PC-9 (cell line): ENCODE results near the gene ENO2. TPM values are rescaled to one million over a fixed set of nuclear protein-coding genes. Genes with fewer than 3 reads are reported as not detected.

ENCODE experiments used
- BruUV-seq: library from RNA; stranded (reverse); fragments of 400-500 nt; replicated peaks from 2 replicates; lab custom pipeline; 2021; lab: Mats Ljungman, UMichigan
- CTCF ChIA-PET: fragments of 300-600 bp; sonication (Branson Sonifier 250); formaldehyde crosslinking; loops from one replicate; lab custom pipeline; 2022; ENCODE audit warnings: antibody characterized with exemption; lab: Charles Lee
- POLR2A ChIA-PET: fragments of 300-600 bp; sonication (Branson Sonifier 250); formaldehyde crosslinking; loops from one replicate; lab custom pipeline; 2022; ENCODE audit warnings: antibody characterized with exemption; ENCODE audit not compliant: unreplicated experiment; lab: Charles Lee
- DNase-seq, 2 experiments: peaks; one replicate each; pipeline versions ENCODE4 v3.0.0 to v3.0.0-alpha.2; 2015 to 2022; ENCODE audit warnings: mixed read lengths in 1 of 2
- H2AFZ ChIP-seq: fragments of 200-600 bp; sonication (generic); 2 replicates; pipeline ENCODE4 v1.8.1; 2017; ENCODE audit warnings: antibody characterized with exemption
- H3F3A ChIP-seq: fragments of 200-600 bp; sonication (generic); 2 replicates; pipeline ENCODE4 v1.8.1; 2017; ENCODE audit warnings: antibody characterized with exemption, mild to moderate bottlenecking, low read depth; ENCODE audit not compliant: insufficient read depth
- H3K27ac ChIP-seq: fragments of 200-600 bp; sonication (generic); 2 replicates; pipeline ENCODE4 v1.6.1; 2016; ENCODE audit warnings: mixed run types
- H3K27me3 ChIP-seq: fragments of 200-600 bp; sonication (generic); 2 replicates; pipeline ENCODE4 v1.6.1; 2016; ENCODE audit warnings: low read depth, mixed run types; ENCODE audit not compliant: insufficient read depth
- H3K36me3 ChIP-seq: fragments of 200-600 bp; sonication (generic); 2 replicates; pipeline ENCODE4 v1.6.1; 2016; ENCODE audit warnings: low read depth, mixed run types
- H3K4me1 ChIP-seq: fragments of 200-600 bp; sonication (generic); replicated peaks from 2 replicates; pipeline ENCODE4 v1.6.1; 2016; ENCODE audit warnings: mixed run types; ENCODE audit not compliant: insufficient read depth
- H3K4me2 ChIP-seq: fragments of 200-600 bp; sonication (generic); 2 replicates; pipeline ENCODE4 v1.6.1; 2017; ENCODE audit warnings: mixed run types
- H3K4me3 ChIP-seq: fragments of 200-600 bp; sonication (generic); 2 replicates; pipeline ENCODE4 v1.6.1; 2016; ENCODE audit warnings: mixed run types
- H3K79me2 ChIP-seq: fragments of 200-600 bp; sonication (generic); 2 replicates; pipeline ENCODE4 v1.6.1; 2017; ENCODE audit warnings: low read depth, mixed run types
- H3K9me2 ChIP-seq: fragments of 200-600 bp; sonication (generic); 2 replicates; pipeline ENCODE4 v1.8.1; 2017; ENCODE audit warnings: mild to moderate bottlenecking; ENCODE audit not compliant: insufficient read depth
- H3K9me3 ChIP-seq: fragments of 200-600 bp; sonication (generic); 2 replicates; pipeline ENCODE4 v1.8.1; 2016; ENCODE audit warnings: low read depth; ENCODE audit not compliant: insufficient read depth
- H4K20me1 ChIP-seq: fragments of 200-600 bp; sonication (generic); 2 replicates; pipeline ENCODE4 v1.8.1; 2017; ENCODE audit not compliant: insufficient read depth
- EZH2 ChIP-seq: fragments of 200-600 bp; sonication (generic); IDR thresholded peaks from 2 replicates; pipeline ENCODE4 v1.8.0; 2017; ENCODE audit warnings: antibody characterized with exemption, low read depth
- intact Hi-C: fragments of 100-400 bp; cut with micrococcal nuclease; formaldehyde crosslinking; loops from one replicate; pipeline ENCODE4 v1.10.0; 2022; ENCODE audit not compliant: unreplicated experiment
- total RNA-seq: library from RNA; stranded (reverse); gene quantifications from 2 replicates; pipeline ENCODE4 v1.2.3, GENCODE V29; 2021
- TF ChIP-seq, protein P1 (sequence below): fragments of 200-600 bp; sonication (generic); conservative IDR thresholded peaks from 2 replicates; pipeline ENCODE4 v1.6.1; 2017; ENCODE audit warnings: mixed run types, antibody characterized with exemption, mild to moderate bottlenecking, moderate library complexity

ENO2 gene
- total RNA-seq, 1 experiment from 2014 or later, result 38.8 TPM

- TF ChIP-seq, protein P1, sequence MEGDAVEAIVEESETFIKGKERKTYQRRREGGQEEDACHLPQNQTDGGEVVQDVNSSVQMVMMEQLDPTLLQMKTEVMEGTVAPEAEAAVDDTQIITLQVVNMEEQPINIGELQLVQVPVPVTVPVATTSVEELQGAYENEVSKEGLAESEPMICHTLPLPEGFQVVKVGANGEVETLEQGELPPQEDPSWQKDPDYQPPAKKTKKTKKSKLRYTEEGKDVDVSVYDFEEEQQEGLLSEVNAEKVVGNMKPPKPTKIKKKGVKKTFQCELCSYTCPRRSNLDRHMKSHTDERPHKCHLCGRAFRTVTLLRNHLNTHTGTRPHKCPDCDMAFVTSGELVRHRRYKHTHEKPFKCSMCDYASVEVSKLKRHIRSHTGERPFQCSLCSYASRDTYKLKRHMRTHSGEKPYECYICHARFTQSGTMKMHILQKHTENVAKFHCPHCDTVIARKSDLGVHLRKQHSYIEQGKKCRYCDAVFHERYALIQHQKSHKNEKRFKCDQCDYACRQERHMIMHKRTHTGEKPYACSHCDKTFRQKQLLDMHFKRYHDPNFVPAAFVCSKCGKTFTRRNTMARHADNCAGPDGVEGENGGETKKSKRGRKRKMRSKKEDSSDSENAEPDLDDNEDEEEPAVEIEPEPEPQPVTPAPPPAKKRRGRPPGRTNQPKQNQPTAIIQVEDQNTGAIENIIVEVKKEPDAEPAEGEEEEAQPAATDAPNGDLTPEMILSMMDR, result no peak
- no peak for TF ChIP-seq EZH2
- Histone ChIP-seq H3K27me3 (no peaks in the 10 kb centered on the region), H3K9me3 (no peaks in the 10 kb centered on the region), H3K79me2 (no peaks in the 10 kb centered on the region), H3F3A (peaks cover 28% of the 10 kb centered on the region; the same call in 1 of the 2 replicates), H2AFZ (no peak overlapping the region), H3K9me2 (no peaks in the 10 kb centered on the region), H4K20me1 (no peaks in the 10 kb centered on the region), H3K4me2 (no peak overlapping the region), H3K4me3 (no peak overlapping the region), H3K36me3 (no peaks in the 10 kb centered on the region), H3K4me1 (peaks cover 25% of the 10 kb centered on the region), H3K27ac (no peak overlapping the region)
- no TSS peak for BruUV-seq
- POLR2A ChIA-PET, result no interaction called here
- no peak for DNase-seq
- intact Hi-C loops, result no loop called here
- CTCF ChIA-PET, result no interaction called here
Observed at GRCh38 chr12:6899837-6900519, 14.4 kb upstream of the ENO2 start.

DNA sequence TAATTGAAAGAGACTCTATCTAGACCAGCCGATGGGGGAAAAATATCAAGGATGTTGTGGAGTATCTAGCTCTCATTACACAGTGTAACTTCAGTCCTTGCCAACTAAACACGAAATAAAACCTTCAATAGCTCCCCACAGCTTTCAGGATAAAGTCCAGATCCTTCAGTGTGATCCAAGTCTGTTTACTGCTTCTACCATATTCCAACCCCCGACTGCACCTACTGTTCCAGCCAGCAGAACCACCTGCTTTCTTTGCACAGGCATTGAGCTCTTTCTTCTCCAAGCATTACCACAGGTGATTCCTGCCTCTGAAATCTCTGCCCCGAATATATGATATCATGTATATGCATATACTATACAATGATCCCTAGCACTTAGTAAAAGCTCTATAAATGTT, 11.9 kb upstream of the ENO2 start:
- Histone ChIP-seq H2AFZ (no peak overlapping the region), H3K27ac (no peak overlapping the region), H3K9me3 (no peaks in the 10 kb centered on the region), H3F3A (peaks cover 35% of the 10 kb centered on the region; the same call in 1 of the 2 replicates), H3K4me3 (no peak overlapping the region), H3K79me2 (no peaks in the 10 kb centered on the region), H3K4me1 (peaks cover 22% of the 10 kb centered on the region), H3K9me2 (no peaks in the 10 kb centered on the region), H4K20me1 (no peaks in the 10 kb centered on the region), H3K27me3 (no peaks in the 10 kb centered on the region), H3K36me3 (no peaks in the 10 kb centered on the region), H3K4me2 (no peak overlapping the region)
- TF ChIP-seq, protein P1, result no peak
- no peak for TF ChIP-seq EZH2
- BruUV-seq, result no TSS peak
- ChIA-PET POLR2A (interaction anchor here (0.6 kb wide), 1 partner anchor 302 kb away, joined by 3 read pairs; no protein-coding TSS in a partner anchor), CTCF (interaction anchor here (0.5 to 2.2 kb wide), 4 partner anchors 11 to 751 kb away, joined by 3 to 14 read pairs (median 8); no protein-coding TSS in a partner anchor)
- no peak for DNase-seq
- intact Hi-C loops, result no loop called here

- H3K9me2 ChIP-seq, result no peaks in the 10 kb centered on the region
- 0 out of 2 replicates have a peak overlapping the region, but pooled peaks have one; percentile 1 for H3K27ac ChIP-seq
- H3F3A ChIP-seq, result peaks cover 35% of the 10 kb centered on the region; the same call in 1 of the 2 replicates
- CTCF ChIA-PET, result interaction anchor here (0.8 to 2.2 kb wide), 2 partner anchors 12 to 31 kb away, joined by 3 to 7 read pairs; partner anchors contain the start of gene SPSB2
- H3K79me2 ChIP-seq, result no peaks in the 10 kb centered on the region
- POLR2A ChIA-PET, result interaction anchor here (0.8 kb wide), 1 partner anchor 57 kb away, joined by 9 read pairs; no protein-coding TSS in a partner anchor
- no peaks in the 10 kb centered on the region for H3K9me3 ChIP-seq
- H3K4me3 ChIP-seq, result peak overlapping the region; percentile 86; the same call in 1 of the 2 replicates
- TF ChIP-seq, protein P1, result no peak
- no peak for TF ChIP-seq EZH2
- intact Hi-C loops, result loop anchor here (2.0 kb wide), 1 partner anchor 51 kb away; the partner anchor contains the start of gene USP5
- no peaks in the 10 kb centered on the region for H3K27me3 ChIP-seq
- BruUV-seq, result no TSS peak
- H4K20me1 ChIP-seq, result no peaks in the 10 kb centered on the region
- H2AFZ ChIP-seq, result peak overlapping the region; percentile 97
- DNase-seq, result peak in 1 of 2 experiments; percentile 84
- peak overlapping the region; percentile 97 for H3K4me2 ChIP-seq
- H3K36me3 ChIP-seq, result no peaks in the 10 kb centered on the region
- peaks cover 22% of the 10 kb centered on the region for H3K4me1 ChIP-seq
Observed at GRCh38 chr12:6903722-6904121, 10.7 kb upstream of the ENO2 start.
